ENCODE results near the gene TRPM3.

The TRPM3 gene

DNA sequence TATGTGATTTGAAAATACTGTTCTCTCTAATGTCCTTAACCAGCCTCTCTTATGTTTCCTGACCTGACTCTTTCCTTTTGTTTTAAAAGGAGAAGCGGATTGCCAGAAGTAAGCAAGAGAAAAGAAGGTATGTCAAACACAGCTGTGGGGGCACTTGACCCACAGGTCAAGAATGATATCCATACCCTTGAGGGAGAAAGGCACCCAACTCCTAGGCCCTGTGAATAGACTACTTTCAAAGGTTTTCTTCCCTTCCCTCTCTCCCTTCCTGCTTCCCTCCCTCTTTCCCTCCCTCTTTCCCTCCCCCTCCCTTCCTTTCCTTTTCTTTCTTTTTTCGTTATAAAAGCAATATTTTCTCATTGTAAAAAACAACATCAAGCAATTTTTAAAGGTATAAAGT lies 306.8 kb downstream of the TRPM3 start:
- no peak overlapping the region for H2AFZ ChIP-seq (ENCODE audit: low read length)
- TF ChIP-seq EZH2phosphoT487 (IDR thresholded peaks at IDR 0.05; ENCODE audit: low read length) (no peak), EZH2 (optimal IDR thresholded peaks at IDR 0.05; ENCODE audit: low read depth, low read length) (no peak), CTCF (IDR thresholded peaks at IDR 0.05; ENCODE audit: low read length) (no peak)
- no peaks in the 10 kb centered on the region for H4K20me1 ChIP-seq (ENCODE audit: insufficient read depth, low read length)
- no peak for DNase-seq
- no peaks in the 10 kb centered on the region for H3K9me3 ChIP-seq (replicated peaks; ENCODE audit: insufficient read depth, low read length)
- no peak overlapping the region for H3K4me2 ChIP-seq (ENCODE audit: low read depth, low read length)
- no peaks in the 10 kb centered on the region for H3K4me1 ChIP-seq (ENCODE audit: low read length)
- no peak overlapping the region for H3K9ac ChIP-seq (ENCODE audit: low read length)
- H3K4me3 ChIP-seq (ENCODE audit: low read length): no peak overlapping the region
- no peaks in the 10 kb centered on the region for H3F3A ChIP-seq (ENCODE audit: insufficient read depth, low read length)
- no peaks in the 10 kb centered on the region for H3K9me2 ChIP-seq (replicated peaks; ENCODE audit: insufficient read depth, low read length)
- H3K79me2 ChIP-seq (ENCODE audit: low read length): no peaks in the 10 kb centered on the region
- no peaks in the 10 kb centered on the region for H3K36me3 ChIP-seq (replicated peaks; ENCODE audit: insufficient read depth, low read length)
- no peak overlapping the region for H3K27ac ChIP-seq (ENCODE audit: low read length)
- no peaks in the 10 kb centered on the region for H3K27me3 ChIP-seq (replicated peaks; ENCODE audit: insufficient read depth, low read length)

DNA sequence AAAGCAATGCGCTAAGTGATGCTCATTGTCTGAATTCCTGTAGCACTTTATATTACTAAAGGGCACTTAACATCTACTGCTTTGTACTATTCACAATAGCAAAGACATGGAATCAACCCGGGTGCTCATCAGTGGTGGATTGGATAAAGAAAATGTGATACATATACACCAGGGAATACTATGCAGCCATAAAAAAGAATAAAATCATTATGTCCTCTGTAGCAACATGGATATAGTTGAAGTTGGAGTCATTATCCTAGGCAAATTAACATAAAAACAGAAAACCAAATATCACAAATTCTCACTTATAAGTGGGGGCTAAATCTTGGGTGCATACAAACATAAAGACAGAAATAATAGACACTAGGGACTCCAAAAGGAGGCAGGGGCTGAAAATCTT lies 308.3 kb downstream of the TRPM3 start:
- Histone ChIP-seq H3K36me3 (replicated peaks; ENCODE audit: insufficient read depth, low read length) (no peaks in the 10 kb centered on the region), H3K9me3 (replicated peaks; ENCODE audit: insufficient read depth, low read length) (no peaks in the 10 kb centered on the region), H3K27me3 (replicated peaks; ENCODE audit: insufficient read depth, low read length) (no peaks in the 10 kb centered on the region), H3K4me1 (ENCODE audit: low read length) (no peaks in the 10 kb centered on the region), H2AFZ (ENCODE audit: low read length) (no peak overlapping the region), H3K79me2 (ENCODE audit: low read length) (no peaks in the 10 kb centered on the region), H3K9me2 (replicated peaks; ENCODE audit: insufficient read depth, low read length) (no peaks in the 10 kb centered on the region), H4K20me1 (ENCODE audit: insufficient read depth, low read length) (no peaks in the 10 kb centered on the region), H3F3A (ENCODE audit: insufficient read depth, low read length) (no peaks in the 10 kb centered on the region), H3K27ac (ENCODE audit: low read length) (no peak overlapping the region), H3K4me2 (ENCODE audit: low read depth, low read length) (no peak overlapping the region), H3K9ac (ENCODE audit: low read length) (no peak overlapping the region), H3K4me3 (ENCODE audit: low read length) (no peak overlapping the region)
- DNase-seq: no peak
- TF ChIP-seq EZH2phosphoT487 (IDR thresholded peaks at IDR 0.05; ENCODE audit: low read length): no peak
- no peak for TF ChIP-seq CTCF (IDR thresholded peaks at IDR 0.05; ENCODE audit: low read length)
- TF ChIP-seq EZH2 (optimal IDR thresholded peaks at IDR 0.05; ENCODE audit: low read depth, low read length): no peak

DNA sequence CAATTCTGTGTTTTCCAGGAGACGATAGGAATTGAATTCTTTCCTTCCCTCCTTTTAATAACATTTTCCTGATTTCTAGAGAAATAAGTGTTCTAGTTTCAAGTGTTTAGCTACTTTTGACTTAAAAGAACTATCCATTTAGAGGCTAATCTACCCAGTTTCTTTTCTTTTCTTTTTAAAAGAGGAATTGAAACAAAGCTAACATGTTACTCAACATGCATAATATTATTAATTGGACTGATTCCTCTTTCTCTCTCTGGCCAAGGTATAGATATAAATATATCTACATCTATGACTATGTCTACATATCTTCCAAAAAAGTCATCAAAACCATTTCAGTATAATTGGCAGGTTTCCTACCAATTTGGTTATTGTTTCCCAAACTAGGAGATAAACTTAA lies 309.8 kb downstream of the TRPM3 start:
- H4K20me1 ChIP-seq (ENCODE audit: insufficient read depth, low read length): no peaks in the 10 kb centered on the region
- no peak for DNase-seq

More for the DNA sequence above, 309.8 kb downstream of the TRPM3 start:
- Histone ChIP-seq H3K4me2 (ENCODE audit: low read depth, low read length) (no peak overlapping the region), H3K27ac (ENCODE audit: low read length) (no peak overlapping the region), H3K4me3 (ENCODE audit: low read length) (no peak overlapping the region), H3K9me3 (replicated peaks; ENCODE audit: insufficient read depth, low read length) (no peaks in the 10 kb centered on the region), H3K36me3 (replicated peaks; ENCODE audit: insufficient read depth, low read length) (no peaks in the 10 kb centered on the region), H2AFZ (ENCODE audit: low read length) (no peak overlapping the region), H3K9ac (ENCODE audit: low read length) (no peak overlapping the region), H3K9me2 (replicated peaks; ENCODE audit: insufficient read depth, low read length) (no peaks in the 10 kb centered on the region), H3K27me3 (replicated peaks; ENCODE audit: insufficient read depth, low read length) (no peaks in the 10 kb centered on the region), H3K79me2 (ENCODE audit: low read length) (no peaks in the 10 kb centered on the region), H3F3A (ENCODE audit: insufficient read depth, low read length) (no peaks in the 10 kb centered on the region), H3K4me1 (ENCODE audit: low read length) (no peaks in the 10 kb centered on the region)
- TF ChIP-seq CTCF (IDR thresholded peaks at IDR 0.05; ENCODE audit: low read length): no peak
- TF ChIP-seq EZH2phosphoT487 (IDR thresholded peaks at IDR 0.05; ENCODE audit: low read length): no peak
- no peak for TF ChIP-seq EZH2 (optimal IDR thresholded peaks at IDR 0.05; ENCODE audit: low read depth, low read length)
